ENCODE measurements around the gene TPM4.

GRCh38 chr19:16127080-16127479, 50.8 kb downstream of the TPM4 start:
- TF ChIP-seq SIN3A (IDR thresholded peaks at IDR 0.05; ENCODE audit: borderline replicate concordance, insufficient read depth, low read length) = no peak
- no peak for TF ChIP-seq POLR2AphosphoS5 (IDR thresholded peaks at IDR 0.05; ENCODE audit: low read depth, low read length)
- TF ChIP-seq REST (IDR thresholded peaks at IDR 0.05; ENCODE audit: insufficient read depth in 1 of 2, low read depth in 2 of 2, low read length in 2 of 2) = no peak
- no peak for TF ChIP-seq TAF1 (IDR thresholded peaks at IDR 0.05; ENCODE audit: borderline replicate concordance, insufficient read depth, low read length)

Measured in PFSK-1 (cell line).